ENCODE data around the gene SAMD4B.

The SAMD4B gene

DNA sequence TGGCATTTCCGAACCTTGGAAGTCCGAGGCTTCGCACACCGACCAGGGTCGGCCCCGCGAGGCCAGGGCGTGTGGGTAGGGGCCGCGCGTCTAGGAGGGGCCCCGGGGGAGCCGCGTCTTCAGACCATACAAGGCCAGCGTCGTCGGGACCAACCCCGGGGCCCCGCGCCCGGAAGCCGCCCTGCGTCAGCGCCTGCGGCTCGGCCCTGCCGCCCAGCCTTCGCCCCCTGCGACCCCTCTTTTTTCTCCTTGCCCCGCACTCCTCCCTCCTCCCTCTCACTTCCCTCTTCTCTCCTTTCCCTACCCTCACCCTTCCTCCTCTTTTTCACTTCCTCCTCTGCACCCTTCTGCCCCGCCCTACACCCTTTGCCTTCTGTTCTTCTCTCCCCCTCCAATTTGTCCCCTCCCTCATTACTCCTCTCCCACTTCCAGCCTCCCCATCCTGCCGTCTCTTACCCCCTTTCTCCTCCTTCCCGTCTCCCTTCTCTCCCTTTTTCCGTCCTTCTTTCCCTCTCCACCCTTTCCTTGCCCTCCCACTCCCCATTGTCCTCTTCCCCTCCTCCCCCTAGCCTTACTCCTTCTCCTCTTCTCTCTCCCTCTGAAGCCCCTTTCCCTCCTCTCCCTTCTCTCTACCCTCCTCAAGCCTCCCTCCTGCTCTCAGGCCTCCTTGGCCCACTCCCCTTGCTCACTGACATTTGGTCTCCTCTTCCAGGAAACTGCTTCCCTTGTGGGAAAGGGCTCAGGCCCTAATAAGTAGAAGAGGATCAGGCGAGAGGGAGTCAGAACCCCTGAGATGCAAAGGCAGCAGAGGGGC is 68.0 kb downstream of the SAMD4B start:
- DNase-seq (ENCODE audit: low read depth) = no peak

DNA sequence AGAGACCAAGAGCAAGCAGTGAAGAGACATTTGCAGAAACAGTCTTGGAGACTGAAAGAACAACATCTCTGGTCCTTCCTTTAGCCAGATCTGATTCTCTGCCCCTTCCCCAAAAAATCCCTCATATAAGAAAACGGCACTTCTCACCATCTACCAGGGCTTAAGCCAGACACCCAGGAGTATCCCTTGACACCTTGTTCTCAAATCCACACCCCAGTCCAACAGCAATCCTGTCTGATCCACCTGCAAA is 68.5 kb downstream of the SAMD4B start:
- DNase-seq (ENCODE audit: low read depth) = no peak

DNA sequence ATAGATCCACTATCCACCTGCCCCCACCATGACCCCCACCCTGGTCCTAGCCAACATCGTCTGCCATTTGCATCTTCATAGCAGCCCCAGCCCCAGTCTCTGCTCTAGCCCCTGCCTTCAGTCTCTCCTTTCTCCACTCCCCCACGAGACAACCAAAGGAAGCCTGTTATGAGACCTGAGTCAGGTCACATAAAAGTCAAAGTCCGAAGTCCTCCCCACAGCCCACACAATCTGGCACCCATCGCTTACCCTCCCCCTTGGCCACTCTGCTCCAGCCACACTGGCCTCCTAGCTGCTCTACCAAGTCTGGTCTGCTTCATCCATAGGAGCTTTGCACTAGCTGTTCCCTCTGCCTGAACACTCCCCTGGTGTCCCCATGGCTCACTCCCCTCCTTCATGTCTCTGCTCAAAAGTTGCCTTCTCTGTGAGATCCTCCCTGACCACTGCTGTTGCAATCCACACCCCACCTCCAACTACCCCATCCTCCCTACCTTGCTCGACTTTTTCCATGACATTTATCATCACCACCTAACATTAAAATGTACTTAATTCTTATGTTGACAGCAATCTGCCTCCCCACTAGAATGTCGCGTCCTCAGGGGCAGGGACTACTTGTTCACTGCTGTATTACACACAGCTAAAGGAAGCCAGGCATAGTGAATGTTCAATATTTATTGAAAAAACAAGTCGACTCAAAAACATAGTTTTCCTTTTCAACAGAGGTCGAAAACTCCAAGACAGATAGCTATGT is 69.0 kb downstream of the SAMD4B start:
- no peak for DNase-seq (ENCODE audit: low read depth)

DNA sequence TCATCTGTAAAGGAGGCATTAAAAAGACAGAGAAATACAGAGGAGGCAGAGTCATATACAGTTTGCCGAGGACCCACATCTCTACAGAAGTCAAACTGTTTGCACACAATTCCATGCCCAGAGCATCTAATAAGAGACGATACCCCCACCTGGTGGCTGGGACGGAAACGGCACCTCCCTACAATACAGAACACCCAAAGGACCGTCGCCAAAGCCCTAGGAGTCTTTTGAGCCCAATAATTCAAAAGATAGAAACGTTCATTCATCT is 69.5 kb downstream of the SAMD4B start:
- peak; percentile 92 for DNase-seq (ENCODE audit: low read depth)

DNA sequence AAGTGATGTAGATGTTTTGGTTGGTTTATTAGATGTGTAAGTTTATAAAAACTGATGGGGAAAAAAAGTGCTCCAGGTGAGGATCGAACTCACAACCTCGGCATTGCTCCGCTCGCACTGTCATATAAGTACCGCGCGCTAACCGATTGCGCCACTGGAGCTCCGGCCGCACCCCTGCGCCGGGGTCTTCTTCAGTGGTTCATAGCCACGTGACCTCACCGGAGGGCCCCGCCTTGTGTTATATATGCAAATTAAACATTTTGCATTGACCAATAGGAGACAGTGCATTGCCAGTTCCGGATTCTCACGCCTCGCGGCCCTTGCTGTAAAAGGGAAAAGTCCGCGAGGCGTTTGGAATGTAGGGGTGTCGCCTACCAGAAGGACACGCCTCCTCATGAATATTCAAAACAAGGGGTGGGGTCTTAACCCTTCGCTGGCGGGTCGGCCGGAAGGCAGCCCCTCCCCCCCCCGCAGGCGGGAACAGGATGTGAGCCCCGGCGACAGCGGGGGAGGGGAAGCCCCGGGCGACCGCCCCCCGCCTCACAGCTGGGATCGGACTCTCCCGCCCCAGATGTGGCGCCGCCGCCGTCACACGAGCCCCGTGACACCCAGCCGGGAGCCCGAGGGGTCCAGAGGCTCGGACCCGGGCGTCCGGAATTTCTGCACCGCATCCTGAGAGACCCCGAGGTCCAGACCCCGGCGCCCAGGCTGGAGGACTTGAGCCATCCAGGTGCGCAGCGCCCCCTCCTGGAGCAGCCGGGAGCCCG is 70.1 kb downstream of the SAMD4B start, which contains the start of gene PLEKHG2:
Gene PLEKHG2, plus strand, starts transcription at position 570 of the 767 bp plus-strand sequence. CDS start 1,418 bp downstream, outside the sequence.
- DNase-seq (ENCODE audit: low read depth) = peak; percentile 99

DNA sequence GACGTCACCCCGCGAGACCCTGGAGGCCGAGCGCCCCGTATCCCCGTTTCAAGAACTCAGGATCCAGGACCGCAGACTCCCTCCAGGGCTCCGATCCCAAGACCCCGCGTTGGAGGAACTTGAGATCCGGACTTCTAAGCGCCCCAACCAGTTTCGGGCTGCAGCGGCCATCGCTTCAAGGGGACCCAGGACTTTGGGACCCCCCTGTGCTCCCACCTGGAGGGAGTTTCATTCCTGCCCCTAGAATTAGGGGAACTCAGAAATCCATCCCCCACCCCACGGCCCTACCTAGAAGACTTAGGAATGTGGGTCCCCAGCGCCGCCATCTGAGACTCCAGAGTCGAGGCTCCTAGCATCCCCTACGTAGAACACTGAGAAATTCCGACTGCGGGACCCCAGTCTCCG is 70.6 kb downstream of the SAMD4B start:
- no peak for DNase-seq (ENCODE audit: low read depth)

DNA sequence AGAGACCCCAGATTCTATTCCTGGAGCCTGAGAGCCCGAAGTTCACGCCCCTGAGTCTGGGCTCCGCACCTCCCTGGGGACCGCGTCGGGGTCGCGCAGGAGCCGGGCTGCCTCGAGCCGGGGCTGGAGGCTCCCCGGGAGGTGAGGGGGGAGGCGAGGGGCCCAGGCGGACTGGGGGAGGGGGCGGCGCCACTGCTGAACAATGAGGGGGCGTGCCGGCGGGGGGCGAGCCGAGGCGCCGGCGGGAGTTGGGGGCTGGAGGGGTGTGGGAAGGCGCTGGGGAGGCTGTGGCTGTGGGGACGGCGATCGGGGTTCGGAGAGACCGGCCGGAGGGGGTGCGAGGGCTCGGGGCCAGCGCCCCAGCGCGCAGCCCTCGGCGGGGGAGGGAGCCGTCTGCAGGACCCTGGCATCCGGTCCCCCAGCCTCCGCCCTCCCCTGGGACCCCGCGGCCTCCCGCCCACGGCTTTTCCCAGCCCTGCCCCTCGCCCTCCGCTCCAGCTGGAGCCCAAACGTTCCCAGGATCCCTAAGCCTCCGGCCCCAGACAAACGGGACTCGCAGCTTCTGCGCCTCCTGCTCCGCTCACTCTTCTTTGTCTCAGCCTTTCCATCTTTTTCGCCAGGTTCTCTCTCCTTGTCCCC is 71.2 kb downstream of the SAMD4B start:
- DNase-seq (ENCODE audit: low read depth) = no peak

DNA sequence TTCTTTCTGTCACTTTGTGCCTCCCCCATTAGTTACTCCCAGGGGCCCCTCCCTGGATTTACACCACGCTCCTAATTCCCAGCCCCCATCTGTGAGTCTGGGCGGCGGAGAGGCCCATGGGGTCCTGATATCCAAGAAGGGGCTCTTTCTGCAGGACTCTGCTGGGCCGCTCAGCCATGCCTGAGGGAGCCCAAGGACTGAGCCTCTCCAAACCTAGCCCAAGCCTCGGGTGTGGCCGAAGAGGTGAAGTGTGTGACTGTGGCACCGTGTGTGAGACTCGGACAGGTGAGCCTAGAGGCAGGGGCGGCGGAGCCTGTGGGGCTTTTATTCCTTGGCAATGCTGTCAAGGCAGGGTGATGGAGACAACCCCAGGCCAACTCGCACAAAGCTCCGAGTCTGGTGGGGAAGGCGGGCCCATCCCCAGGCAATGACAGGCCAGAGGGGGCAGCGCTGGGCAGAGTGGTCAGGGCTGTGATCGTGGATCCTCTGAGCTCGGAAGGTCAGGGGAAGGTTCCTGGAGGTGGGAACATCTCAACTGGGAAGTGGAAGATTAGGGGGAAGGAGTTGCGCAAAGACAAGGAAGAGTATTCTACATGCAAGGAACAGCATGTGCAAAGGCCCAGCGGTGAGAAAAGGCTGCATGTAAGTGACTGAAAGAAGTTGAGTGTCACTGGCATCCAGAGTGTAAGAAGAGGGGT is 71.8 kb downstream of the SAMD4B start:
- no peak for DNase-seq (ENCODE audit: low read depth)

DNA sequence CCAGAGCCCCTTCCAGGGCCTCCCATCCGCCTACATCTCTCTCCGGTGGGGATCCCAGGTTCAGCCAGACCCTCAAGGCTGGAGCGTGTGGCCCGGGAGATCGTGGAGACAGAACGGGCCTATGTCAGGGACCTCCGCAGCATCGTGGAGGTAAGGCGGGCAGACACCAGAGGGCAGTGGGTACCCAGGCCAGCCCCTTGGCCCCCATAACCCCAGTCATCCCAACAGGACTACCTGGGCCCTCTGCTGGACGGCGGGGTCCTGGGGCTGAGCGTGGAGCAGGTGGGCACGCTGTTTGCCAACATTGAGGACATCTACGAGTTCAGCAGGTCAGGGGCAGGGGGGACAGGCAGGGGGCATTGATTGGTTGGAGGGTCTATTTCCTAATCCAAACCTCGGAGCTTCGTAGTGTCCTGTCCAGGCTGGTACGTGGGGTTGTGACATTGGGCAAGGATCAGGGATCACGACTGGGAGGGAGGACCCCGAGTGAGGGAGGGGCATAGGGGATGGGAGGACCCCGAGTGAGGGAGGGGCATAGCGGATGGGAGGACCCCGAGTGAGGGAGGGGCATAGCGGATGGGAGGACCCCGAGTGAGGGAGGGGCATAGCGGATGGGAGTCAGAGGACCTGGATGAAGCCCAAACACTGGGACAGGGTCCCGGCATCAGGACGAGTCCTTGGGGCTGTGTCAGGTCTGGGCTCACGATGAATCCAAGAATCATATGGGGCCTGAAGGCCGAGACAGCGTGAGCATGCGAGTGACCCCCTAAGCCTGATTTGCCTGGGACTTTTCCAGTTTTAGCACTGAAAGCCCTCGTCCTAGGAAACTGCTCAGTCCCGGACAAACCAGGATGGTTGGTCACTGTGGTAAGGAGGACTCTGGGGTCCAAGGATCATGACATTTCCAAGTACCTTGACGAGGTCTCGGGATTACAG is 73.2 kb downstream of the SAMD4B start:
- DNase-seq (ENCODE audit: low read depth) = no peak

DNA sequence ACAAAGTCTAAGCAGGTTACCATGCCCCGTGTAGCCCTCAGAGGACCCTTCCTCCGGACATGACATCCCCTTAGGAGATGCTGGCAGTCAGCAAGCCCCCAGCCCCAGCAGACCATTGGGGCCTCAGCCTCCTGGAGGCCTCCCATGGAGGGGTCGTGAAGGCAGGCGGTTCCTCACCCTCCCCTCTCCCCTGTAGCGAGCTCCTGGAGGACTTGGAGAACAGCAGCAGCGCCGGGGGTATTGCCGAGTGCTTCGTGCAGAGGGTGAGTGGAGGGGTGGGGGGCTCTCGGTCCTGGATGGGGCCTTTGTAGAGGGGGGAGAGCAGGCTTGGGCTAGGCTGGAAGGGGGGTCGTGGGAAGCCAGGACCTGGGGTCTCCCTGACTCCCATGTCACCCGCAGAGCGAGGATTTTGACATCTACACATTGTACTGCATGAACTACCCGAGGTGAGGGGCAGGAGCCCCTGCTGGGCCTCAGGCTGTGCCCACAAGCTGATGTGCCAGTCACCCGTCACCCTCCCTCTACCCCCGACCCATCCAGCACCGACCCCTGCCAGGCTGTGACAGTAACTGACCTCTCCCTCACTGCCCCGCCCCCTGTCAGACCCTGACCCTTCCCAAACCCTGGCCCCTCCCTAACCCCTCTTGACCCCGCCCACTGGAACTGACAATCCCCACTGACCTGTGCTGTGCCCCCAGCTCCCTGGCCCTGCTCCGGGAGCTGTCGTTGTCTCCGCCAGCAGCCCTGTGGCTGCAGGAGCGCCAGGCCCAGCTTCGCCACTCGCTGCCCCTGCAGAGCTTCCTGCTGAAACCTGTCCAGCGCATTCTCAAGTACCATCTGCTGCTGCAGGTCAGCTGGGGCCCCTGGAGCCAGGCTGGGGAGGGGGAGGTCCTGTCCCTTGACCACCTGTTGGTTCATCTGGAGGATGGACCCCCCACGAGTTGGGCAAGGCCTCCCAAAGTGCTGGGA is 74.2 kb downstream of the SAMD4B start:
- no peak for DNase-seq (ENCODE audit: low read depth)

DNA sequence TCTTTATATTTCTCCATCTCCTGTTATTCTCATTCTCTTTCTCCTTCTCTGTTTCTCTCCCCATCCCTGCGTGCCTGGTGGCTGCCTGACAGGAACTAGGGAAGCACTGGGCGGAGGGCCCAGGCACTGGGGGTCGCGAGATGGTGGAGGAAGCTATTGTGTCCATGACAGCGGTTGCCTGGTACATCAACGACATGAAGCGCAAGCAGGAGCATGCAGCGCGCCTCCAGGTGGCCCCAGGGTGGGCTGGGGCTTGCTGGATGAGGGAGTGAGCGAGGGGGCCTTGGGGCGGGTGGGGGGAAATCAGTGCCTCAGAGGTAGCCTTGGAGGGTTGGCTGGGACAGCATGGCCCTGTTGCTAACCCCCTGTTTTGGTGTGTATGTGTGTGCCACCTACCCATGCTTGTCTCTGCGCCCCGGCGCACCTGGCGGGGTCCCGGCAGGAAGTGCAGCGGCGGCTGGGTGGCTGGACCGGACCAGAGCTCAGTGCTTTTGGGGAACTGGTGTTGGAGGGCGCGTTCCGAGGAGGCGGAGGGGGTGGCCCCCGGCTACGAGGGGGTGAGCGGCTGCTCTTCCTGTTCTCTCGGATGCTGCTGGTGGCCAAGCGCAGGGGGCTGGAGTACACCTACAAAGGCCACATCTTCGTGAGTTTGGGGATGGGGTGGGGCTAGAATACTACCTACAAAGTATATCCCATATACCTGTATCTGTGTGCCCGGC is 75.4 kb downstream of the SAMD4B start:
- no peak for DNase-seq (ENCODE audit: low read depth)

DNA sequence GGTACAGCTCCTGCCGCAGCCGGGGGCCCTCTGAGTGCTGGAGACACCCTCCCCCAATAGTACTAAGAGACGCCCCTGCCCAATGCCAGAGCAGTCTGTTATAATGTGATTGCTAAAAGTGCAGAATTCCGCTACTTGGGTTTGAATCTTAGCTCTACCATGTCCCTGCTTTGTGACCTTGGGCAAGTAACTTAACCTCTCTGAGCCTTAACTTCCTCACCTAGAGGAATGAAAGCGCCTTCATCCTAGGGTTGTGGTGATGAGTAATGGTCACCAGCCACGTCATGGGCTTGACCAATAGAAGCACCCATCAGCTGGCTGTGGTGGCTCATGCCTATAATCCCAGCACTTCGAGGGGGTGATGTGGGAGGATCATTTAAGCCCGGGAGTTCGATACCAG is 76.8 kb downstream of the SAMD4B start:
- no peak for DNase-seq (ENCODE audit: low read depth)

DNA sequence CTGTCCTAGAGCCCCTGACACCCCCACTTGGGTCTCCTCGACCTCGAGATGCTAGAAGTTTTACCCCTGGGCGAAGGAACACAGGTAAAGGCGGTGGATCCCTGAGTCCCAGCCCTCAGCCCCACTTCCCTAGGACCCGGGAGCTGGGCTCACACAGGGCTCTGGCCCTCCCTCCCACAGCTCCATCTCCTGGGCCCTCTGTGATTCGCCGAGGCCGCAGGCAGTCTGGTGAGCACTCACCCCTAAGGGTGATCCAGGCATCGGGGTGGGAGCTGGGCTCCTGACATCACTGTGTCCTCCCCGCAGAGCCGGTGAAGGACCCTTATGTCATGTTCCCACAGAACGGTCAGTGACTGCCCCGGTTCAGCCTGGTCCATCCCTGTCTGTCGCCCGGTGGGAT is 78.5 kb downstream of the SAMD4B start:
- DNase-seq (ENCODE audit: low read depth) = no peak

DNA sequence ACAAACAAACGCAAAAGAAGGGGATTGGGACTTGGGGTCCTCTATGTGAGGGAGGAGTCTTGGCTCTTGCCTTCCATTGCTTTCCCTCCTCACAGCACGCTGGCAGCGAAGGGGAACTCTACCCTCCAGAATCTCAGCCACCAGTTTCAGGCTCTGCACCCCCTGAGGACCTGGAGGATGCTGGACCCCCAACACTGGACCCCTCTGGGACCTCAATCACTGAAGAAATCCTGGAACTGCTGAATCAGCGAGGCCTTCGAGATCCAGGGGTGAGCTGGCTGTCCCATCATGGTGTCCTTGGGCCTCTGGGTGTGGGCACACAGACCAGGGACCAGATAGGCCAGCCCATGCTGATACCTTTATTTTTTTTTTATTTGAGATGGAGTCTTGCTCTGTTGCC is 79.8 kb downstream of the SAMD4B start:
- DNase-seq (ENCODE audit: low read depth) = no peak

DNA sequence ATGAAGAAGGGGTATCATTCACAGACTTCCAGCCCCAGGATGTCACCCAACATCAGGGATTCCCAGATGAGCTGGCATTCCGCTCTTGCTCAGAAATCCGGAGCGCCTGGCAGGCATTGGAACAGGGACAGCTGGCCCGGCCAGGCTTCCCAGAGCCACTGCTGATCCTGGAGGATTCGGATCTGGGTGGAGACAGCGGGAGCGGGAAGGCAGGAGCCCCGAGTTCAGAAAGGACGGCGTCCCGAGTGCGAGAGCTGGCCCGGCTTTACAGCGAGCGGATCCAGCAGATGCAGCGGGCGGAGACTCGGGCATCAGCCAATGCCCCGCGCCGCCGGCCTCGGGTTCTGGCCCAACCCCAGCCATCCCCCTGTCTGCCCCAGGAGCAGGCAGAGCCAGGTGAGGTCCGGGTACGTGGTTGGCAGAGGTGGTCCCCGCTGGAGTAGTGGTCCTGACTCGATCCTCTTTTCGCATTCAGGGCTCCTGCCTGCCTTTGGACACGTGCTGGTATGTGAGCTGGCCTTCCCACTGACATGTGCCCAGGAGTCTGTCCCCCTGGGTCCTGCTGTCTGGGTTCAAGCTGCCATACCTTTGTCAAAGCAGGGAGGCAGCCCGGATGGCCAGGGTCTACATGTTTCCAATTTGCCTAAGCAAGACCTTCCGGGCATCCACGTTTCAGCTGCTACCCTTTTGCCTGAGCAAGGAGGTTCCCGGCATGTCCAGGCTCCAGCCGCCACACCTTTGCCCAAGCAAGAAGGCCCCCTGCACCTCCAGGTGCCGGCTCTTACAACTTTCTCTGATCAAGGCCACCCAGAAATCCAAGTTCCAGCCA is 81.3 kb downstream of the SAMD4B start:
- no peak for DNase-seq (ENCODE audit: low read depth)

DNA sequence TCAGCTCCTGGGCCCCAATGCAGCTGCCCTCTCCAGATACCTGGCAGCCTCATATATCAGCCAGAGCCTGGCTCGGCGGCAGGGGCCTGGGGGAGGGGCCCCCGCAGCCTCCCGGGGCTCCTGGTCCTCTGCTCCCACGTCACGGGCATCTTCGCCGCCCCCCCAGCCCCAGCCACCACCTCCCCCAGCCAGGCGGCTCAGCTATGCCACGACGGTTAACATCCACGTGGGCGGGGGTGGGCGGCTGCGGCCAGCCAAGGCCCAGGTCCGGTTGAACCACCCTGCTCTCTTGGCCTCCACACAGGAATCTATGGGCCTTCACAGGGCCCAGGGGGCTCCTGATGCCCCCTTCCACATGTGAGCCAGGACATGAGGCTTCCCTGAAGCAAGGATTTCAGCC is 82.7 kb downstream of the SAMD4B start:
- DNase-seq (ENCODE audit: low read depth) = no peak

DNA sequence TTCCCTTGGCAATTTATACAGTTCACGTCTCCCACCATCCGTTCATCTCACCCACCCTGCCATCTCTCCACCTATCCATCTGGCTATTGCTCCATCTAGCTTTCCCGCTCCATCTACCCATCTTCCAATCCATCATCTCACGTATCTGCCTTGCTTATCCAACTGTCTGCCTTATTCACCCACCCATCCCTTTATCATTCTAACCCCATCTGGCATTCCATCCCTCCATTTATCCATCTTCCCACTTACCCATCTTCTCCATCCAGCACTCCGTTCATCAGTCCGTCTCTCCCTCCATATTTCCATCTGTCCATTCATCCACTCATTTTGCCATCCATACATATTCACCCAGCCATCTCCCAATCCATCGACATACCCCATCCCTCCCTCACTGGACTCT is 83.5 kb downstream of the SAMD4B start:
- DNase-seq (ENCODE audit: low read depth) = no peak

DNA sequence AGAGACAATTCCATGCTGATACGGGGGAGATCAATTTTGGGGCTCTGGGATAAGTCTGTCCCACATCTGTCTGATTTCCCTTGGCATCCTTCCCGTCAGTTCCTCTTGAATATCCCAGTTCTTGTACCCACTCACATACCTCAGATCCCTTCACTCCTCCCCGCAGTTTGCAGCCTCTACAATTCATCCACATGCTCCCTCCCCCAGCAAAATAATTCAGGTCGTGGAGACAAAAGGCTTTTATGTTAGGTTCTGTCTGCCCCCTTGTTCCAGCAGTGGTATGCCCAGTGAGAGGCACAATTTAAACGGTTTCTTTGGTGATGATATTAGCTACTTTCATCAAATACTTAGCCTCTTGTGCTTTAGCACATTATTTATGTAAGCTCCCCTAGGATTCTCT is 83.9 kb downstream of the SAMD4B start:
- DNase-seq (ENCODE audit: low read depth) = no peak
